ENCODE measurements around the gene HHAT.

Gene HHAT

DNA sequence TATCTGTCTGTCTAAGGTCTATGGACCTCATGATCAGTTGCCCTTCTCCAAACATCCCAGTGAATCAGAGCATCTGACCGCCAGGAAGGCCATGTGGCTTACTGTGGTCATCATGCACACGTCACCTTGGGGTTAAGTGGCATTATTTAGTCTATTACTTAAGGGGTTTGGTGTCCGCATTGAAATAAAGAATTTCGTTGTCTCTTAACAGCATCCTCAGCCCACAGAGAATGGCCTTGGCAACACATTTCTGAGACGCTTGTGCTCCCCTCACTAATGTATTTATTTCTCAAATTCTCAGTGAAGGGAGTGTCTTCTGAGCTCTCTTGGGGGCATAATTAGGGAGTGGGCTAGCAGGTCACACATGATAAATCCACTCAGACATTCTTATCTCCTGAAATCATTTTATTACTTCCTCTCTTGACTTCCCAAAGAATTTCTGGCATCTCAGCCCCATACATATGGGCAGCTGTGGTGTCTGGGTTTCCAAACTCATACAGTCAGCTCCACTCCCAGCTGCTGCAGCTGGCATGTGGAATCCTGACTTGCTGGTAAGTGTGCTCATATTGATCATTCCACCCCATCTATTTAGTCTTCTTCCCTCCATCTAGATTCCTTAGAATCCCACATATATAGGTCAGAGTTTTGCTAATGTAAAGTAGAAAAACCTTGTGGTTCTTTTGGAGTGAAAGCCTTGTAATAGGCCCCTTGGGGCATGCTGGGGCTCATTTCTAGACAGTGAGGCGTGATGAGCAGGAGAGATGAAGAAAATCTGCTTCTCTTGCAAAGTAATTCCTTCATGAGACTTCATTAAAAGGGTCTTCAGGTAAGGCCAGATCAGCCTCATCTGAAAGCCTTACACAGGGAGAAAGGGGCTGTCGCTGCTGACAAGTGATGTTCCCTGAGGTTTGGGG, 110.5 kb downstream of the HHAT start:
- no peak for DNase-seq (ENCODE audit: low read depth in 2 of 2)

DNA sequence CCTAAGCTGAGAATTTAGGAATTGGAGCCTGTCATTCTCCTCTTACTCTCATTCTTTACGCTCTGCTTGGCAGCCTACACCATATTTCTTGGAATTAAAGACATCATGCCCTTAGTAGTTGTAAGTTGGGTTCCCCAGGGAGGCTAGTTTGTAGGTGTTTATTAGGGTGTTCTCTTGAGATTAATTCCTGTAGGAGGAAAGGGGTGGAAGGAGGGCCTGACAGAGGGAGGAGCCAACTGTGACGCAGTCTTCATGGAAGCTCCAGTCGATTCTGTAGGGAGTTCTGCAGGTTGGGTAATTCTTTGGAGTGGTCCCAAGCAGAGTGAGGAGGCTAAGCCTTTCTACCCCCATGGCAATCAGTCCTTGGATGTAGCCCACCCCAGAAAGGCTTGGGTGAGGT, 111.4 kb downstream of the HHAT start:
- DNase-seq (ENCODE audit: low read depth in 2 of 2) = no peak

DNA sequence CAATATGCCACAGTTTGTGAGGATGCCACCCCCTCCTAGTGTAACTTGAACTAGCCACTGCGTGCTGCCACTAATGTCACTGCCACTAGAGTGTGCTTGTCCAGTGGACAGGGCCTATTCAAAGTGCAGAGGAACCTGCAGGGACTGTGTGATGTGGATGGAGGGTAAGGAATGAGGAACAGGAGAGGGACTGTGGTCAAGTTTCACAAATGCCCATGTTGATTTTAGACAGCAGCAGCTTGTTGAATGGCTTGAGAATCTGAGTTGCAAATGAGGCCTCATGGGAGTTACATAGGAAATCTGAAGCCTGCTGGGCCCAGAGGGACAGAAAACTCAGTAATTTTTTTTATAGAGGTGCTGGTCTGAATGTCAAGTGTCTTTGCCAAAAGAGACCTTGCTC, 112.3 kb downstream of the HHAT start:
- no peak for DNase-seq (ENCODE audit: low read depth in 2 of 2)

DNA sequence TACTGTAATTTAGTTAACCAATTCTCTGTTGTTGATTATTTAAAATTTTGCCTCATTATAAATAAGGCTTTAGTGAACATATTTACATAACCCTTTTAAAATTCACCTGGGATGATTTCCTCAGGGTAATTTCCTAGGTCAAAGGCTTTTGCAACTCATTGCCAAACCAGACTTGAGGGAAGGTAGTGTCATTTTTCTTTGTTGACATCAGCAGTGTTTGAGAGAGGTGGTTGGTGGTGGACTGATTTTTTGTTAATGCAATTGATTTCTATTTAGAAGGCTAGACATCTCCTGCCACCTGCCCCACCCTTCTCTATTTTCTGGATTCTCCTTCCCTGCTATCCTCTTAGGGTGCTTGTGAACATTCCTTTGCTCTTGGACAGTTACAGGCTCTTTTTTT, 116.8 kb downstream of the HHAT start:
- DNase-seq (ENCODE audit: low read depth in 2 of 2) = no peak

DNA sequence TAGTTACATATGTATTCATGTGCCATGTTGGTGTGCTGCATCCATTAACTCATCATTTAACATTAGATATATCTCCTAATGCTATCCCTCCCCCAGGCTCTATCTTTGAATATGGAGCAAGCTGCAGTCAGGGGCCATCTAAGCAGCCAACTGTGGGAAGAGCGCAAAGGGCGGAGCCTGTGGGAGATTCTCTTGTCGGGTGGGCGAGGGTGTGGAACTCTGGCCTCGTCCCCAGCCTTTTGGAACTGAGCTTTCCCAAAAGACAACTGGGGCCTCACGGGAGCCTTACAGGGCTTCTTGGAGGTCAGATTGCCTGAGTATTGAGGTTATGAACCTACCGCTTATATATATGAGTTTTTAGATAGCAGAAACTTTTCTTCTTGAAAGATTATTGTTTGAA, 117.2 kb downstream of the HHAT start:
- no peak for DNase-seq (ENCODE audit: low read depth in 2 of 2)

DNA sequence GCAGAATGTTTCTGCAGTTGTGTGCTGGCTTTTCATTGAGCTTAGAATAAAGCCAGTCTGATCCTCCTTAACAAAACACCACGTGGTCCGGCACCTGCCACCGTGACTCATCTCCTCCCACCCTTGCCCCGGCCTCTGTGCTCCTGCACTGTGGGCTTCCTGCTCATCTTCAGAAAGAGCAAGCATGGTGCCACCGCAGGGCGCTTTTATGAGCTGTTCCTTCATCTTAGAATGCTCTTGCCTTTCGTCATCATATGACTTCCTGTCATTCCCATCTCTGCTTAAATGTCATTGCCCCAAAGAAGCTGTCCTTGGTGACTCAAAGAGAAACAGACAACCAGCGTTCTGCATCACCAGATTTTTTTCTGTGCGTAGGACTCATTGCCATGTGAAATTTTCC, 117.8 kb downstream of the HHAT start:
- DNase-seq (ENCODE audit: low read depth in 2 of 2) = peak; percentile 66 to 79

DNA sequence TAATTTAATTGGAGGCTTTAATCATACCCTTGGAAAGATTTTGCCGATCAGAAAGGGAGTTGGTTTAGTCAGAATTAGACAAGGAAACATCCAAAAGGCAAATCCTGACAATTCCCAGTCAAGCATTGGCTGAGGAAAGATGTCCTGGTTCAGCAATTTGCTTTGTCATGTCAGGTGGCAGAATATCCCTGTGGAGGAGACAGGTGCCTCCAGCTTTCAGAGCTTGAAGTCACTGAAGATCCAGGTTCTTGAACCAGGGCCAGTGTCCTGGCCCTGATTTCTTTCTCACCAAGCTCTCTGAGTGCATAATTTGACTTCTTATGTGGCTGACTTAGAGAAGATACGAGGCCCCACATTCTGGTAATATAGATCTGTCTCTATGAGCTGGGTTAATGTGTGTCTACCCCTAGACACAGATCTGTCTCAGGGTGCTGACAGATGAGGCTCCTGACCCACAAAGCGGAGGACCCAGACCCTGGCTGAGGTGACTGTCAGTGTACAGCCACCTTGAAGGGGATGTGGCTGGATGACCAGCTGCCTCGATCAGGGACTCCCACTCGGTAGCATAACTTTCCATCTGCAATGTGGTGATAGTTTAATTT, 118.9 kb downstream of the HHAT start:
- no peak for DNase-seq (ENCODE audit: low read depth in 2 of 2)

DNA sequence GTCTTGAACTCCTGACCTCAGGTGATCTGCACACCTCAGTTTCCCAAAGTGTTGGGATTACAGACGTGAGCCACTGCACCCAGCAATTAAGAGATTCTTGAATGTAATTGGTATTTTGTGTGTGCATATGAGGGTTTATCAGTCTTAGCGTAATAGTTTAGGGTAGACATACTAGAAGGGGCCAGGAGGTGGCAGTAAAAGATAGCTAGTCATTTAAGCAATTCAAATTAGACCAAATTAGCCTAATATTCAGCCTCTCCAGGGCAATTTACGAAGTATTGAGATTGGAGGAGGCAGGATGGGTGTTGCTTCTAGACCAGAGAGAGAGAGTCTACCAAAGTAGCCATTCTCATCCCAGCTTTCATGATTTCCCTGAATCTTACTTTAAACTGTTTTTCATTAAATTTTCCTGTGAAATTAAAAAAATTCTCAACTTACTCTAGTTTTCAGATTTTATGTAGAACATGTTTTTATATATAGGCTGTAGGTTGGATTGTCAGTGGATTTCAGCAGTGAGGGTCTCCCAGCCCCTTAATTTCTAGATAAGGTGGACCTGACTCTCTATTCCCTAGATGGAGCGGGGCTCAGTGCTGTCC, 119.7 kb downstream of the HHAT start:
- no peak for DNase-seq (ENCODE audit: low read depth in 2 of 2)

DNA sequence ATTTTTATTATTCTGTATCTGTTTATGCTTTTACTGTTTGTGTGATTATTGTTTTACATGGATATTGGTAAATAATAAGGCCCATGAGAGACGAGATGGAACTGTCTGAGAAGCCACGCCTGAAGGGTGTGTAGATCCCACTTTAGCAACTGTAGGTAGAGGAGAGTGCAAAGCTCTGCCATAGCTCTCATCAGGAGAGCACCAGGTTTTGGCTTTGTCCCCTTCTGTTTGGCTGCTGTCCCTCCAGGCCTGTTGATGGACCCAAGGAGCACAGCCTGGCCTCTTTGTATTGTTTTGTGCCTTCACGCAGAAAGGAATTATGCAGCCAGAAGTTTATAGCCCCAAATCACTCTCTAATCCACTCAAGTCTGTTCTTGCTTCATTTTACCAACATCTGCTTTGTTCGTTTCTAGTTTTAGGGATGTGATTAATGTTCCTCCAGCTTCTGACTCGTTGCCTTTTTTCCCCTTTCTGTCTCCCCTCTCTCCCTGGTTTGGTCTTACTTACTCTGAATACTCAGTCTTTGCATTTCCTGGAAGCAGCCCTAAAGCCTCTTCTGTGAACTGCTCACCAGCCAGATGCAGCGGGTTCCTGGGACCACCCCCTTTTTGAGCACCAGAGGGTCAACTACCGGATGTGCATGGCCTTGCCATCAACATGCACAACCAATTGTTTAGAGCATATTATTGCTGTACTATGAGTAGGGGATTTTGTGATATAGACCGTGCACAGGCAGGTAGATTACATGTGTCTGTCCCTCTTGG, 127.3 kb downstream of the HHAT start:
- no peak for DNase-seq (ENCODE audit: low read depth in 2 of 2)

DNA sequence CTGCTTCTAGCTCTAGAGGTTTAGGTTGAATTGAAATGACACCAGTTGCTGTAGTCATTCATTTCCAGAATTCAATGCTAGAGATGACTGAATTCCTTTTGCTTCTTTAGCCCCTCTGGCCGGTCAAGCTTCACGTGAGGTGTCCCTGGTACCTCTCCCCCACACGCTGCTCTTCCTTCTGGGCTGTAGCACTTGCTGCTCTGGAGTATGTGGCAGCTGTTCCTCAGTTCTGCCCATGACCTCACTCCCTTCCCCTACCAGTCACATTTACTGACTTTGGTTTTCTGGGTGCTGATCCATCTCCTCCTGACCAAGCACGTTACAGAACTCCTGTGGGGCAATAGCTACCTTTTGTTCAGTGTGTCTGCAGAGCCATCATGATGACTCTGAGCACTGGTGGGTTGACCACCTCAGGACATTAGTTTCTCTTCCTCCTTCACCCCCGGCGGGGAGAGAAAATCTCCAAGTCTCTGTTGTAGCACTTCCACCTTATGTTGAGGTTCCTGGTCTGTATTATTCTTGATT, 128.1 kb downstream of the HHAT start:
- DNase-seq (ENCODE audit: low read depth in 2 of 2) = no peak

DNA sequence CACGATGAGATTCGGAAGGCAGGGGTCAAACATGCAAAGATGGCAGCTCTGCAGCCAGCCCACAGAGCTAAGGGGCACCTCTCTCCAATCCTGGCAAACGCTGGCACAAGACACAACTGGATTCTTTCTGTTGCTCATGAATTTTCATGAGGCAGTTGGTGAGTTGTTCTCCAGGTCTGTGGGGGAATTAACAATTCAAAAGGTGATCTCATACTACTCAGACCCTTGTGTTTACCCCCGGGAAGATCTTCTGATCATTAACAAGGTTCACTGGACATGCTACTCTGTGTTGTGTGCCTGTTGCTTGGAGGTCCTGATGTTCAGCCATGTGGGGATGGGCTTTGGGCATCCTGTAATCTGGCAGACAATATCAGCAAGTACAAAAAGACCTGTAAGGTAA, 128.9 kb downstream of the HHAT start:
- no peak for DNase-seq (ENCODE audit: low read depth in 2 of 2)

DNA sequence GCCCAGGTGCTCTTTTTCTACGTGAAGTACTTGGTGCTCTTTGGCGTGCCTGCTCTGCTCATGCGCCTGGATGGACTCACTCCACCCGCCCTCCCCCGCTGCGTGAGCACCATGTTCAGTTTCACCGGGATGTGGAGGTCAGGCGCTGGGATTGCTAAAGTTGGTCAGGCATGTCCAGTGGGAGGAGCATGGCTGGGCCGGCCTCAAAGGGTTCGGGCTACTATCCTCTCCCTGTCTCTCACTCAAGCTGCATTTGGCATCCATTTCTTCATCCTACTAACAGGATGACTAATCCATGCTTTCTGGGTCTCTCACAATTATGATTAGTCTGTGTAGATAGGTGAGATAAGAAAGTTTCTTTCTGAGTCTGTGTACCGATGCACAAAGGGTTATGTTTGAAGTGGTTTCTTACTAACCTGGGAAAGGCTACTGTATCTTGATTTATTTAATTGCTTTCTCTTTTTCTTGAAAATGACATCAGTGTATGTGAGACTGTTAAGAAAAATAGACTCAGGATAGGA, 135.9 kb downstream of the HHAT start:
- no peak for DNase-seq (ENCODE audit: low read depth in 2 of 2)

DNA sequence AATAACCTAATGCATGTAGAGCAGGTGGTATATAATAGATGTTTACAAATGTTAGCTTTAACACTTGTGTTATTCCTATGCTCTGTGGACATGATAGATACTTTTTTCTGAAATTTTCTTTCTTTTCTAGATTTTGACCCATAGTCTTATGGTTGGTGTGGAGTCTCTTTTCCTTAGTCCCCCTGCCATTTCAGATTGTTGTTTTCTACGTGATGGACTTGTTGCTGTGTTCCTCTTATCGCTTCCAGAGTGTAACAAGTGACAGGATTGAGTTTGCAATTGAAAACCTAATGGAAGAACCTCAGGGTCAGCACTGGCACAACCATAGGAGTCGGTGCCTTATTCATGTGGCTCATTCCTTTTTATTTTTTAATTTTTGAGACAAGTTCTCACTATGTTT, 136.4 kb downstream of the HHAT start:
- DNase-seq (ENCODE audit: low read depth in 2 of 2) = no peak

DNA sequence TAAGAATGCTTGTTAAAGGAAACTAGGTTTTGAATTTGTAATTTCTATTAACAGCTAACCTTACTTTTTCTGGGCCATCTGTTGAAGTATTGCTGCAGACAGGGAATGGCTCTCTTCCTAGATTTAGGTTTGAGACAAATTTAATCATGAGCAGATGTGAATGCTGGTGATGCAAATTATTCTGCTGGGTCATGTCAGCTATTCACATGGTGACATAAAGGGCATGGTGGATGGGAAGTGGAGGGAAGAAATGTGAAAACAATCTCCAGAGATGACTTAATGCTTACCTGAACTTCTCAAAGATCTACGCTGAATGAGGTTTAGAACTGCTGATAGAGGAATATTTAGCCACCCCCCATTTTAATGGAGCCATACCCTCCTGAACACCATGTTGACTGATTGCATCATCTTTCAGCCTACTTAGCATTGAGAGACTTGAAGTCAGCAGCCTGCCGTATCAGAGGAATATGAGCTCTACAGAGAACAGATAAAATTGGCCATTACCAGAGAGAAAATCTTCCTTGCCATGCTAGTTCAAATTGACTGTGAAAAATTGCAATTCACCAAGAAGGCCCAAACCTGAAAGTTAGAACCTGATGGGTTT, 138.8 kb downstream of the HHAT start:
- DNase-seq (ENCODE audit: low read depth in 2 of 2) = no peak

DNA sequence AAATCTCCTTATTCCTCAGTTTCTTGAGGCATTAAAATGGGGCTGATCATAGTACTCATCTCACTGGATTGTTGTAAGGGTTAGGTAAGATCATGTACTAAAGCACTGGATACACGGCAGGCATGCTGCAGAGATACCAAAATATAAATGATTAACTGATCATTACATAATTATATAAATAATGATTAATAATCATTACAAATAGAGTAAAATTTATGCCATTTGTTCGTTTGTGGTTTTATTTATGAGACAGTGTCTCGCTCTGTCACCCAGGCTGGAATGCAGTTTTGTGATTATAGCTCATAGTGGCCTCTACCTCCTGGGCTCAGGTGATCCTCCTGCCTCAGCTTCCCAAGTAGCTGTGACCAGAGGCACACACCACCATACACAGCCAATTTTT, 140.7 kb downstream of the HHAT start:
- no peak for DNase-seq (ENCODE audit: low read depth in 2 of 2)

DNA sequence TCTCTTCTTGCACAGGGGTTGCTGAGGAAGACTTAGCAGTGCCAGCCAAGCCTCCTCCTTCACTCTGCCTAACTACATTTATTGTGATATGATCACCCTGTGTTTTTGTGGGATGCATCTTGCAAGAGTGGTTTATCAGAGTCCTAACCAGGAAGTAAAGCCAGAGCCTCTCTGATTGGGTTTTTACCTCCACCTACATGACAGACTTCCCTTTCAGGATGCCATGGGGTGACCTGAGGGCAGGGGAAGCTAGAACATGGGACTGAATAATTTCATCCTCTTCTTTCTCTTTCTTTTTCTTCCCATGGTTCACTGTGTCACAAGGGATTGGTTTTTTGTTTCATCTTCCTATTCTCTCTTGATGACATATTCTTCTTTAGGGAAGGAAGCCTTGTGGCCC, 146.6 kb downstream of the HHAT start:
- no peak for DNase-seq (ENCODE audit: low read depth in 2 of 2)

DNA sequence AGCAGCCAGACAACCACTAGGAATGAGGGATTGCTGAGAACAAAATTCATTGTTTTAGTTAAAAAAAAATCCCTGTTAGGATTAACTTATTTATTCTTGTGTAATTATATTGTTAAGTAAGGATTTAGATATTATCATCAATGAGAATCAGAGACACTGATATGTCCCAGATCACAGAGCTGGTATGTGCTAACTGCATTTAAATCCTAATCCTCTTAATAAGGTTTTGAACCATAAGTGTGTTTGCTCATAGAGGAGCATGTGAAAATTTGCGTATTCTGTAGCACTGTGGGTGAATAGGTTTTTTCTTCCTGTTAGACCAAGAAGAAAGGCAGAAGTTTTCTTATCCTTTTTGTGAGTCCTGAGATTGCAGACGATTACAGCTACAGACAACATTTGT, 147.1 kb downstream of the HHAT start:
- no peak for DNase-seq (ENCODE audit: low read depth in 2 of 2)

DNA sequence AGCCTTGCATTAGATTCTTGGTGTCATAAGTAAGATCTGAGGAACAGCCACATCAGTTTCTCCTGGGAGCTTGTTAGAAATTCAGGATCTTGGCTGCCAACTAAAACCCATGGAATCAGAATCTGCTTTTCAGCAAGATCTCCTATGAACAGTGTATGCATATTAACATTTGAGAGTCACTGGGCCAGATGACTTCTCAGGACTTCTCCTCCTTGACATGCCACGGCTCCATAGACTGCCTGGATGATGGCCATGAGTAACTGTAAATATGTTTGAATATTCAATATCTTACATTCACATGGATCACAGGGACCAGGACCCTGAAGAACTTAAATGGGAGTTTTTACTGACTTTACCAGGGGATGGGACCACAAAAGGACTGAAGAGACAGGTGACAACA, 148.0 kb downstream of the HHAT start:
- no peak for DNase-seq (ENCODE audit: low read depth in 2 of 2)

DNA sequence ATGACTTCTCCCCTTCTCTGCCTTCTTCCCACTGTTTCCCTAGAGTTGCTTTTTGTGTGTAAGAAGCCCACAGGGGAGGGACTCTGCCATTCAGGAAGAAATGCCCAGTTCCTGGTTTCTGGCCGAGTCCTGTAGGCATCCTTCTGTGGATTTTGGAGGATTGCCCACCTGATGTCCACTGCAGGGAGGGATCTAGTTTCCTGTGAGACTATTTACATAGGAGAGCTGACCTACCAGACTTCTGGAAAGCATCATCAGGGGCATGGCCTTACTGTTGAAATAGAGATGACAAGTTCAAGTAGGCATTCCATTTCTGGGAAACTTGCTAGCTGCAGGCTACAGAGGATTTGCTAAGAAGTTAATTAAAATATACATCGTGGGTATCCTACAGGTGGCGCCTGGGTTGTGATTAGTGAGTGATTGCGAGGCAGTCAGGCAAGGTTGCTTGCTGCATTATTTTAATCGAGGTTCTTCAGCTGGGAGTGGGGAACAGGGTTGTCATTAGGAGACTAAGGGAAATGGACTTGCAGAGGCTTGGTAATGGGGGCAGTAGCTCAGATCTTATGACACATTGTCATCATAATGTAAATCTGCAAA, 148.7 kb downstream of the HHAT start:
- DNase-seq (ENCODE audit: low read depth in 2 of 2) = no peak

DNA sequence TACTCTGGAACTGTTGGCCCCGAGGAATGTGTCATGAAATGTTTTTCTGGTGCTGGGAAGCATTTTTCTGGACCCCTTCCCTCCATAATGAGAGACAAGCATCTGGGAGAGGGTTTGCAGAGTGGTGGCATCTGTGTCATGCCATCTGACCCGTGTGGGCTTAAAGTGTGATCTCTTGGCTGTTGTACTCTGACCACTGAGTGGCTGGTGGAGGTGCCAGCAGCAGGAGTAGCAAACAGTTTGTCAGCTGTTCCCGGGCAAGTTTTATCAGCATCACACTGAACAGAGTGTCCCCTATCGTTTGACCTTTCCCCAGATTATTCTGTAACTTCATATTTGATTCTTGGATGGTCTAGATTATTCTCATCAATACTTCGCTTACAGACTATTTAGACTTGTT, 150.1 kb downstream of the HHAT start:
- no peak for DNase-seq (ENCODE audit: low read depth in 2 of 2)

DNA sequence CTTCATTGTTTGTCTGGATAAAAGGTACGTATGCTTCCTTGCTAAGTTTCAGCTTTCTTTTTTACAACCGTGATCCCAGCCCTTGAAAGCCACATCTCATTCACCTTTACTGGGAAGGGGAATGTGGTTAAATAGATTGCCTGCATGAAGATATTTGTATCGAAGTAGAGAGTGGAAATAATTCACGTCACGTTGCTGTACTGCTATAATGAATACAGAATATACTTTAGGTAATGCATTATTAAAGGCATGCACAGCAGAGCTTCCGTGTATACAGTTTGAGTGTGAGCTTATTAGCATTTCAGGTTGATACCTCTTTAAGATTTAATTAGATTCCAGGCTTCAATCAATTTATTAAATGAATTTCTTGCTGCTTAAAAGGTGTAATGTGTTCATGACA, 153.8 kb downstream of the HHAT start:
- no peak for DNase-seq (ENCODE audit: low read depth in 2 of 2)
